OCI-LY3 (cell line): ENCODE results near the gene CAMKV.

Experiments
- EZH2phosphoT487 ChIP-seq: fragments of 200-600 bp; shearing (Covaris generic); IDR thresholded peaks from 2 replicates; pipeline ENCODE4 v1.6.1; 2018; ENCODE audit warnings: antibody characterized with exemption, mixed run types, low read depth
- TF ChIP-seq, protein P1 (sequence below): fragments of 200-600, 300-600 bp; sonication (generic); IDR thresholded peaks from 2 replicates; pipeline ENCODE4 v1.5.1; 2014; ENCODE audit warnings: antibody characterized with exemption, low read length, low read depth

DNA sequence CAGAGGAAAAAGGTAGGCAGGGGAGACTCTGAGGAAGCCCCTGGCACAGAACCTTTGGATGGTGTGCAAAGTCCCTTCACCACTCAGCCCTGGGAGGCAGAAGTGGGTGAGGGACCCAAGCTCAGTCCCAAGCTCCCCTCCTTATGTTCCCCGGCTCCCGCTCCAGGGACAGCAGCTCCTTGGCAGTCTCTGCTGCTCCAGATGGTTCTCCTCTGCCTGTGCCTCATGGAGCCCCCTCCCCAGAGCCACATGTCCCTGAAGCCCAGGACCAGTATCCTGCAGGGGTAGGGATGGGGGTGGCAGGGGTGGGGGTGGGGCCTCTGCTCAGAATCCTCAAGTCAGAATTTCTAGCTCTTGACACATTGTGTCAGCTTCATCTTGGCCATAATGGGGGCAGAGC, 8.0 kb upstream of the CAMKV start:
- TF ChIP-seq, protein P1, sequence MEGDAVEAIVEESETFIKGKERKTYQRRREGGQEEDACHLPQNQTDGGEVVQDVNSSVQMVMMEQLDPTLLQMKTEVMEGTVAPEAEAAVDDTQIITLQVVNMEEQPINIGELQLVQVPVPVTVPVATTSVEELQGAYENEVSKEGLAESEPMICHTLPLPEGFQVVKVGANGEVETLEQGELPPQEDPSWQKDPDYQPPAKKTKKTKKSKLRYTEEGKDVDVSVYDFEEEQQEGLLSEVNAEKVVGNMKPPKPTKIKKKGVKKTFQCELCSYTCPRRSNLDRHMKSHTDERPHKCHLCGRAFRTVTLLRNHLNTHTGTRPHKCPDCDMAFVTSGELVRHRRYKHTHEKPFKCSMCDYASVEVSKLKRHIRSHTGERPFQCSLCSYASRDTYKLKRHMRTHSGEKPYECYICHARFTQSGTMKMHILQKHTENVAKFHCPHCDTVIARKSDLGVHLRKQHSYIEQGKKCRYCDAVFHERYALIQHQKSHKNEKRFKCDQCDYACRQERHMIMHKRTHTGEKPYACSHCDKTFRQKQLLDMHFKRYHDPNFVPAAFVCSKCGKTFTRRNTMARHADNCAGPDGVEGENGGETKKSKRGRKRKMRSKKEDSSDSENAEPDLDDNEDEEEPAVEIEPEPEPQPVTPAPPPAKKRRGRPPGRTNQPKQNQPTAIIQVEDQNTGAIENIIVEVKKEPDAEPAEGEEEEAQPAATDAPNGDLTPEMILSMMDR = no peak
- no peak for TF ChIP-seq EZH2phosphoT487
